ENCODE measurements around the gene ZNF784. TPM values are rescaled to one million over a fixed set of nuclear protein-coding genes. Genes with fewer than 3 reads are reported as not detected.

Gene ZNF784
- total and polyA plus RNA-seq, 10 of the 15 experiments (the other 5 are each of a cell fraction or from before 2014, with no cell fraction given) = 0.10 to 5.2 (median 1.8) TPM

- WGBS (ENCODE audit: insufficient coverage, insufficient replicate concordance, low lambda C conversion rate, missing lambda C conversion rate) = 42% methylated on average over 31 of the region's 38 CpGs
- H4K20me1 ChIP-seq (ENCODE audit: control insufficient read depth, insufficient read depth) = no peaks in the 10 kb centered on the region
- FAIRE-seq (no peak), DNase-seq (ENCODE audit: low read depth, low spot score) (no peak), ATAC-seq (no peak)
- ChIA-PET RAD21 (ENCODE audit: unreplicated experiment) (no interaction called here), CTCF (interaction anchor here (0.7 to 1.9 kb wide), 3 partner anchors 14 to 172 kb away, joined by 3 to 8 read pairs (median 6); partner anchors contain the start of gene U2AF2), POLR2A (interaction anchor here (1.5 to 2.1 kb wide), 2 partner anchors 10 to 34 kb away, joined by 3 to 5 read pairs; no protein-coding TSS in a partner anchor), SMC1A (ENCODE audit: uncharacterized antibody, unreplicated experiment) (no interaction called here)
- no peaks in the 10 kb centered on the region for H3K36me3 ChIP-seq (ENCODE audit: control insufficient read depth in 2 of 2, insufficient read depth in 2 of 2, low read length in 1 of 2)
- H3K27me3 ChIP-seq (replicated peaks in 1 of 2; ENCODE audit: control insufficient read depth in 2 of 2, insufficient read depth in 2 of 2, low read length in 1 of 2) = no peaks in the 10 kb centered on the region
- BruUV-seq (replicated peaks) = no TSS peak
- peak overlapping the region; percentile 64 for H3K27ac ChIP-seq (ENCODE audit: control insufficient read depth, insufficient read depth)
- peak overlapping the region; percentile 86 for H3K9ac ChIP-seq (ENCODE audit: control insufficient read depth, insufficient read depth, low read length)
- peaks cover 41% of the 10 kb centered on the region for H3K4me1 ChIP-seq (ENCODE audit: control insufficient read depth, insufficient read depth, low read length)
- peaks cover 71% of the 10 kb centered on the region for H3K79me2 ChIP-seq (ENCODE audit: control insufficient read depth, insufficient read depth, low read length)
- H3K4me2 ChIP-seq (ENCODE audit: control insufficient read depth, insufficient read depth) = peak overlapping the region; percentile 83
- H3K4me3 ChIP-seq = peak overlapping the region; percentile 95
- intact Hi-C loops (cut with micrococcal nuclease; ENCODE audit: unreplicated experiment) (loop anchor here (5.0 kb wide), 2 partner anchors 37 to 38 kb away; partner anchors contain the start of genes EPN1 and ZNF524), in situ Hi-C loops (cut with MboI) (no loop called here)
- H3K9me3 ChIP-seq (replicated peaks; ENCODE audit: control insufficient read depth, insufficient read depth, low read length) = no peaks in the 10 kb centered on the region
- peak overlapping the region; percentile 37; the same call in 1 of the 2 replicates for H2AFZ ChIP-seq (ENCODE audit: control insufficient read depth, low read depth, low read length)
- TF ChIP-seq, protein P1, sequence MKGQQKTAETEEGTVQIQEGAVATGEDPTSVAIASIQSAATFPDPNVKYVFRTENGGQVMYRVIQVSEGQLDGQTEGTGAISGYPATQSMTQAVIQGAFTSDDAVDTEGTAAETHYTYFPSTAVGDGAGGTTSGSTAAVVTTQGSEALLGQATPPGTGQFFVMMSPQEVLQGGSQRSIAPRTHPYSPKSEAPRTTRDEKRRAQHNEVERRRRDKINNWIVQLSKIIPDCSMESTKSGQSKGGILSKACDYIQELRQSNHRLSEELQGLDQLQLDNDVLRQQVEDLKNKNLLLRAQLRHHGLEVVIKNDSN (IDR thresholded peaks at IDR 0.05; ENCODE audit: borderline replicate concordance, extremely low read length, insufficient read depth, low read depth, low read length) = peak; percentile 78
- TF ChIP-seq TCF3 (IDR thresholded peaks at IDR 0.05; ENCODE audit: borderline replicate concordance, insufficient read depth, low read depth, low read length) (peak; percentile 77; the same call in 1 of the 2 replicates), IRF5 (IDR thresholded peaks at IDR 0.05; ENCODE audit: borderline replicate concordance) (no peak), POLR2A (IDR thresholded peaks at IDR 0.05; ENCODE audit: low read depth, low read length) (peak; percentile 62), YY1 (IDR thresholded peaks at IDR 0.05; ENCODE audit: low read depth, low read length) (0 out of 2 replicates have a peak, but pooled peaks have one; percentile 33), CTCF (IDR thresholded peaks at IDR 0.05 in 2 of 3, conservative IDR thresholded peaks at IDR 0.05 in 1 of 3; ENCODE audit: control insufficient read depth in 2 of 3, extremely low read depth in 1 of 3, insufficient read depth in 1 of 3, low read depth in 3 of 3, low read length in 3 of 3) (peak in 2 of 3 experiments; percentile 8 to 40; a peak in 4 of 6 replicates), MLLT1 (IDR thresholded peaks at IDR 0.05) (0 out of 2 replicates have a peak, but pooled peaks have one; percentile 43), E2F4 (IDR thresholded peaks at IDR 0.05; ENCODE audit: low read depth, low read length) (no peak), MYC (IDR thresholded peaks at IDR 0.05; ENCODE audit: insufficient read depth, insufficient read length, insufficient replicate concordance, low read length, severe bottlenecking) (peak; percentile 26), ZBTB33 (IDR thresholded peaks at IDR 0.05) (peak; percentile 70; the same call in 1 of the 2 replicates), RAD21 (IDR thresholded peaks at IDR 0.05; ENCODE audit: insufficient read depth, low read depth, low read length) (0 out of 2 replicates have a peak, but pooled peaks have one; percentile 8)
- TF ChIP-seq, protein P2, sequence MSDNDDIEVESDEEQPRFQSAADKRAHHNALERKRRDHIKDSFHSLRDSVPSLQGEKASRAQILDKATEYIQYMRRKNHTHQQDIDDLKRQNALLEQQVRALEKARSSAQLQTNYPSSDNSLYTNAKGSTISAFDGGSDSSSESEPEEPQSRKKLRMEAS (IDR thresholded peaks at IDR 0.05; ENCODE audit: low read depth, low read length) = peak; percentile 68; the same call in 1 of the 2 replicates
These were observed 15.7 kb upstream of the ZNF784 start for GRCh38 chr19:55640043-55640576.
